Activated CD4-positive, alpha-beta T cell treated with anti-CD3 and anti-CD28 coated beads for 24 hours (primary cell): ENCODE results near the gene PSPC1.
"Not testable (repeated sequence)": the region's sequence is repeated elsewhere in the genome, so short reads cannot be mapped to it uniquely, and the experiment has no call there.

Source experiments
- DNase-seq, 2 donors: peaks; one replicate each; pipeline ENCODE4 v3.0.0-alpha.2; 2020; ENCODE audit warnings: low read depth in 2 of 2

PSPC1 gene

GRCh38 chr13:19782727-19783682 lies at the start of gene PSPC1:
TSS of gene PSPC1 (minus strand) at chr13:19782945. CDS start at chr13:19782757, 188 bp downstream.
- DNase-seq: peak; percentile 86 to 92

GRCh38 chr13:19822673-19823072 lies 39.9 kb upstream of the PSPC1 start:
- no peak for DNase-seq

GRCh38 chr13:19818223-19818842 lies 35.6 kb upstream of the PSPC1 start:
- peak; percentile 3 to 19 for DNase-seq

- no peak for DNase-seq
Observed at GRCh38 chr13:19817510-19818158, 34.9 kb upstream of the PSPC1 start.

GRCh38 chr13:19817106-19817505 lies 34.4 kb upstream of the PSPC1 start:
- DNase-seq: no peak

GRCh38 chr13:19815842-19816241 lies 33.1 kb upstream of the PSPC1 start:
- not testable (repeated sequence) for DNase-seq

- no peak for DNase-seq
Observed at GRCh38 chr13:19810996-19811881, 28.5 kb upstream of the PSPC1 start.

GRCh38 chr13:19810151-19810550 lies 27.4 kb upstream of the PSPC1 start:
- DNase-seq: no peak

GRCh38 chr13:19805765-19806164 lies 23.0 kb upstream of the PSPC1 start:
- DNase-seq: no peak

GRCh38 chr13:19795956-19796355 lies 13.2 kb upstream of the PSPC1 start:
- DNase-seq: no peak

- no peak for DNase-seq
Observed at GRCh38 chr13:19794631-19795030, 11.9 kb upstream of the PSPC1 start.

GRCh38 chr13:19791953-19792537 lies 9.3 kb upstream of the PSPC1 start:
- DNase-seq: no peak

- DNase-seq: peak; percentile 19 to 39
Observed at GRCh38 chr13:19782049-19782726, 557 bp downstream of the PSPC1 start.

GRCh38 chr13:19781526-19781925 lies 1.2 kb downstream of the PSPC1 start:
- no peak for DNase-seq

- DNase-seq: not testable (repeated sequence)
Observed at GRCh38 chr13:19780753-19781418, 1.9 kb downstream of the PSPC1 start.

GRCh38 chr13:19772306-19772705 lies 10.4 kb downstream of the PSPC1 start:
- DNase-seq: no peak

GRCh38 chr13:19769854-19770253 lies 12.9 kb downstream of the PSPC1 start:
- DNase-seq: no peak

GRCh38 chr13:19767966-19768365 lies 14.8 kb downstream of the PSPC1 start:
- DNase-seq: no peak

GRCh38 chr13:19766591-19766990 lies 16.2 kb downstream of the PSPC1 start:
- no peak for DNase-seq

- DNase-seq: no peak
Observed at GRCh38 chr13:19764237-19764636, 18.5 kb downstream of the PSPC1 start.
